NT2/D1 (cell line): ENCODE data around the gene B4GALNT1.

Experiments used
- YY1 ChIP-seq: IDR thresholded peaks from 2 replicates; pipeline ENCODE4 v1.6.1; 2011; ENCODE audit not compliant: insufficient read length, insufficient read depth
- ZNF274 ChIP-seq: IDR thresholded peaks from 2 replicates; pipeline ENCODE4 v1.6.1; 2011; ENCODE audit warnings: mild to moderate bottlenecking, low read depth, low read length

- no peak for TF ChIP-seq ZNF274
- TF ChIP-seq YY1: no peak
These were observed 49.8 kb downstream of the B4GALNT1 start for GRCh38 chr12:57583008-57583831.
